GM12878 (cell line): ENCODE measurements around the gene NCMAP. TPM values are rescaled to one million over a fixed set of nuclear protein-coding genes. Genes with fewer than 3 reads are reported as not detected.

Experiments
- ATAC-seq: fragments of 200-7000 bp; cut with Tn5 transposase; 3 replicates; pipeline ENCODE4 v1.9.1; 2020; ENCODE audit warnings: mild to moderate bottlenecking, moderate library complexity
- BruUV-seq: library from RNA; stranded (reverse); fragments of 400-500 nt; replicated peaks from 2 replicates; lab custom pipeline; 2021; lab: Mats Ljungman, UMichigan
- CTCF ChIA-PET: fragments of 300-600 bp; sonication (Branson Sonifier 250); formaldehyde crosslinking; extraction: SDS; loops from one replicate; lab custom pipeline; 2021; ENCODE audit warnings: inconsistent platforms; lab: Yijun Ruan, JAX
- POLR2A ChIA-PET: fragments of 350-600 bp; formaldehyde crosslinking; extraction: SDS; loops from one replicate; lab custom pipeline; 2021; ENCODE audit warnings: inconsistent platforms; lab: Charles Lee
- RAD21 ChIA-PET: fragments of 300-600 bp; sonication (Branson Sonifier 250); formaldehyde crosslinking; loops from one replicate; lab custom pipeline; 2023; ENCODE audit warnings: antibody characterized with exemption; ENCODE audit not compliant: unreplicated experiment; lab: Charles Lee
- SMC1A ChIA-PET: fragments of 300-600 bp; sonication (Branson Sonifier 250); formaldehyde crosslinking; loops from one replicate; lab custom pipeline; 2023; ENCODE audit not compliant: unreplicated experiment, uncharacterized antibody; lab: Charles Lee
- DNase-seq: peaks from one replicate; pipeline ENCODE4 v3.0.0-alpha.2; 2011; ENCODE audit warnings: low read depth, low spot score
- FAIRE-seq: peaks from 3 replicates; lab custom pipeline; 2011; peaks lifted over from hg19 to GRCh38; lab: Jason Lieb, UNC
- H2AFZ ChIP-seq: 2 replicates; pipeline ENCODE4 v1.6.0; 2011; ENCODE audit warnings: low read depth, low read length, control low read depth; ENCODE audit not compliant: control insufficient read depth
- H3K27ac ChIP-seq: 2 replicates; pipeline ENCODE4 v1.5.1; 2011; ENCODE audit warnings: control low read depth; ENCODE audit not compliant: control insufficient read depth, insufficient read depth
- H3K27me3 ChIP-seq, 2 experiments: replicated peaks in 1 of 2; 2 replicates each; pipeline versions ENCODE4 v1.6.0 to v1.6.1; 2011; ENCODE audit warnings: low read length in 1 of 2; ENCODE audit not compliant: control insufficient read depth in 2 of 2, insufficient read depth in 2 of 2
- H3K36me3 ChIP-seq, 2 experiments: 2 replicates each; pipeline ENCODE4 v1.5.1; 2011; ENCODE audit warnings: low read length in 1 of 2; ENCODE audit not compliant: control insufficient read depth in 2 of 2, insufficient read depth in 2 of 2
- H3K4me1 ChIP-seq: 2 replicates; pipeline ENCODE4 v1.6.1; 2011; ENCODE audit warnings: mild to moderate bottlenecking, low read length, moderate library complexity, mixed read lengths; ENCODE audit not compliant: control insufficient read depth, insufficient read depth
- H3K4me2 ChIP-seq: 2 replicates; pipeline ENCODE4 v1.6.0; 2011; ENCODE audit warnings: control low read depth; ENCODE audit not compliant: control insufficient read depth, insufficient read depth
- H3K4me3 ChIP-seq: fragments of 200-600 bp; sonication (generic); 2 replicates; pipeline ENCODE4 v1.5.1; 2016
- H3K79me2 ChIP-seq: 2 replicates; pipeline ENCODE4 v1.6.0; 2011; ENCODE audit warnings: low read length; ENCODE audit not compliant: control insufficient read depth, insufficient read depth
- H3K9ac ChIP-seq: 2 replicates; pipeline ENCODE4 v1.8.0; 2011; ENCODE audit warnings: low read length, control low read depth, mixed read lengths; ENCODE audit not compliant: control insufficient read depth, insufficient read depth
- H3K9me3 ChIP-seq: replicated peaks from 3 replicates; pipeline ENCODE4 v1.5.1; 2011; ENCODE audit warnings: mild to moderate bottlenecking, low read length; ENCODE audit not compliant: control insufficient read depth, insufficient read depth
- H4K20me1 ChIP-seq: 2 replicates; pipeline ENCODE4 v1.6.0; 2011; ENCODE audit not compliant: control insufficient read depth, insufficient read depth
- BMI1 ChIP-seq: fragments of 450-650 bp; IDR thresholded peaks from 2 replicates; pipeline ENCODE4 v1.6.1; 2016; ENCODE audit warnings: mild to moderate bottlenecking, moderate library complexity, borderline replicate concordance
- E4F1 ChIP-seq: fragments of 450-650 bp; IDR thresholded peaks from 2 replicates; pipeline ENCODE4 v1.6.1; 2018; ENCODE audit warnings: borderline replicate concordance, mild to moderate bottlenecking; ENCODE audit not compliant: partially characterized antibody
- IKZF1 ChIP-seq: fragments of 450-650 bp; conservative IDR thresholded peaks from 2 replicates; pipeline ENCODE4 v1.6.1; 2017; ENCODE audit warnings: antibody characterized with exemption, mild to moderate bottlenecking
- IKZF2 ChIP-seq, 2 experiments: fragments of 450-650 bp; IDR thresholded peaks; 2 replicates each; pipeline ENCODE4 v1.6.1; 2017; ENCODE audit warnings: mild to moderate bottlenecking in 2 of 2, moderate library complexity in 2 of 2
- IRF5 ChIP-seq: fragments of 450-650 bp; IDR thresholded peaks from 2 replicates; pipeline ENCODE4 v1.6.1; 2017; ENCODE audit warnings: borderline replicate concordance
- KDM1A ChIP-seq: fragments of 200-600 bp; sonication (generic); IDR thresholded peaks from 2 replicates; pipeline ENCODE4 v1.6.1; 2016; ENCODE audit warnings: borderline replicate concordance
- NFIC ChIP-seq: IDR thresholded peaks from 2 replicates; pipeline ENCODE4 v1.6.1; 2012; ENCODE audit warnings: low read depth, mild to moderate bottlenecking, inconsistent platforms, low read length, moderate library complexity
- NFXL1 ChIP-seq: fragments of 450-650 bp; IDR thresholded peaks from 2 replicates; pipeline ENCODE4 v1.6.1; 2017; ENCODE audit warnings: antibody characterized with exemption, mild to moderate bottlenecking, borderline replicate concordance
- POLR2AphosphoS2 ChIP-seq: IDR thresholded peaks from 2 replicates; pipeline ENCODE4 v1.6.1; 2011; ENCODE audit warnings: low read depth, mild to moderate bottlenecking, low read length, improper control_type of control experiment, moderate library complexity
- SMAD1 ChIP-seq: fragments of 450-650 bp; IDR thresholded peaks from 2 replicates; pipeline ENCODE4 v1.6.1; 2018; ENCODE audit warnings: mild to moderate bottlenecking, low read depth; ENCODE audit not compliant: partially characterized antibody
- SMARCA5 ChIP-seq: fragments of 450-650 bp; IDR thresholded peaks from 2 replicates; pipeline ENCODE4 v1.6.1; 2017; ENCODE audit warnings: mild to moderate bottlenecking
- SMC3 ChIP-seq: IDR thresholded peaks from 2 replicates; pipeline ENCODE4 v1.6.1; 2011; ENCODE audit warnings: low read length, improper control_type of control experiment, borderline replicate concordance
- TARDBP ChIP-seq: IDR thresholded peaks from 2 replicates; pipeline ENCODE4 v1.6.1; 2016; ENCODE audit warnings: borderline replicate concordance
- TBL1XR1 ChIP-seq: IDR thresholded peaks from 2 replicates; pipeline ENCODE4 v1.6.1; 2012; ENCODE audit warnings: low read depth, low read length, improper control_type of control experiment
- ZNF24 ChIP-seq: fragments of 450-650 bp; IDR thresholded peaks from 2 replicates; pipeline ENCODE4 v1.6.1; 2017; ENCODE audit warnings: antibody characterized with exemption, mild to moderate bottlenecking
- ZNF687 ChIP-seq: fragments of 450-650 bp; IDR thresholded peaks from 2 replicates; pipeline ENCODE4 v1.6.1; 2017; ENCODE audit warnings: mild to moderate bottlenecking, moderate library complexity
- WGBS: methylation state at CpG from one replicate; pipeline ENCODE4 v1.1.6; 2016; ENCODE audit warnings: low lambda C conversion rate; ENCODE audit not compliant: insufficient replicate concordance, insufficient coverage; ENCODE audit errors: missing lambda C conversion rate; 5-methylcytosine and 5-hydroxymethylcytosine counted together
- in situ Hi-C: fragments of 300-500 bp; cut with MboI; formaldehyde crosslinking; loops from 9 replicates; pipeline ENCODE4 v1.14.3; 2018; ENCODE audit warnings: mixed read lengths
- intact Hi-C: fragments of 100-400 bp; cut with micrococcal nuclease; formaldehyde crosslinking; loops from one replicate; pipeline ENCODE4 v1.14.2; 2022; ENCODE audit not compliant: unreplicated experiment
- polyA plus RNA-seq, 11 experiments: library from polyadenylated mRNA; depleted of rRNA in 4 of 11; unstranded in 6 of 11; stranded (reverse) in 5 of 11; fragments of >200 nt; fragmentation: Nextera tagmentation in 4 of 11; fragmentation: Illumina TruSeq in 1 of 11; extraction: Ambion mirVana in 4 of 11; extraction: Trizol in 1 of 11; gene quantifications; 1 replicate in 1 of 11; 2 replicates in 10 of 11; pipeline versions ENCODE4 v1.2.1 to v1.2.3, GENCODE V29; 2011 to 2016; ENCODE audit warnings: inconsistent platforms in 2 of 11, missing spikeins in 2 of 11, low read depth in 1 of 11
- total RNA-seq, 4 experiments: library from RNA; depleted of rRNA in 3 of 4; stranded (reverse); fragments of >200 nt in 3 of 4; fragmentation: Illumina TruSeq in 1 of 4; extraction: Trizol in 1 of 4; gene quantifications; 2 replicates each; pipeline versions ENCODE4 v1.2.1 to v1.2.3, GENCODE V29; 2013 to 2021

Gene NCMAP
- total and polyA plus RNA-seq, 10 of the 15 experiments (the other 5 are each of a cell fraction or from before 2014, with no cell fraction given), result not detected

- H3K79me2 ChIP-seq, result no peaks in the 10 kb centered on the region
- ChIA-PET CTCF (interaction anchor here (3.2 kb wide), 1 partner anchor 247 kb away, joined by 18 read pairs; no protein-coding TSS in a partner anchor), POLR2A (no interaction called here), SMC1A (no interaction called here), RAD21 (no interaction called here)
- WGBS, result 0% methylated on average over 3 of the region's 3 CpGs
- no peak for FAIRE-seq
- no peak for DNase-seq
- no peaks in the 10 kb centered on the region for H4K20me1 ChIP-seq
- no peak overlapping the region for H3K9ac ChIP-seq
- intact Hi-C loops (loop anchor here (5.0 kb wide), 1 partner anchor 172 kb away; the partner anchor contains the start of gene NIPAL3), in situ Hi-C loops (no loop called here)
- H3K4me3 ChIP-seq, result no peak overlapping the region
- BruUV-seq, result no TSS peak
- no peak overlapping the region for H2AFZ ChIP-seq
- H3K4me2 ChIP-seq, result no peak overlapping the region
- H3K4me1 ChIP-seq, result no peaks in the 10 kb centered on the region
- TF ChIP-seq SMC3 (no peak), SMARCA5 (no peak), KDM1A (no peak), TBL1XR1 (no peak), TARDBP (no peak), IRF5 (no peak), POLR2AphosphoS2 (no peak), ZNF24 (no peak), NFIC (no peak), SMAD1 (no peak), NFXL1 (no peak), BMI1 (no peak), ZNF687 (no peak), IKZF2 (IDR thresholded peaks at IDR 0.05) (no peak), E4F1 (no peak), IKZF1 (no peak)
- ATAC-seq, result no peak
- H3K36me3 ChIP-seq, result no peaks in the 10 kb centered on the region
- H3K27me3 ChIP-seq, result peaks cover 2 to 5% of the 10 kb centered on the region in 2 experiments; a peak in 2 of 4 replicates
- H3K27ac ChIP-seq, result no peak overlapping the region
- no peaks in the 10 kb centered on the region for H3K9me3 ChIP-seq
Observed at GRCh38 chr1:24589200-24589599, 33.3 kb downstream of the NCMAP start.
